Activated CD4-positive, CD25-positive, alpha-beta regulatory T cell treated with anti-CD3 and anti-CD28 coated beads, Interleukin-2, amount 50 U/mL, for 24 hours (primary cell): Measurements from ENCODE around the gene CSH1.
"Not testable (repeated sequence)": the region's sequence is repeated elsewhere in the genome, so short reads cannot be mapped to it uniquely, and the experiment has no call there.

Experiments
- ATAC-seq, 2 donors: fragments of 150-1000 bp; cut with Tn5 transposase; one replicate each; pipeline ENCODE4 v1.10.0; 2021; ENCODE audit warnings: mild to moderate bottlenecking in 1 of 2, moderate library complexity in 1 of 2

The CSH1 gene

DNA sequence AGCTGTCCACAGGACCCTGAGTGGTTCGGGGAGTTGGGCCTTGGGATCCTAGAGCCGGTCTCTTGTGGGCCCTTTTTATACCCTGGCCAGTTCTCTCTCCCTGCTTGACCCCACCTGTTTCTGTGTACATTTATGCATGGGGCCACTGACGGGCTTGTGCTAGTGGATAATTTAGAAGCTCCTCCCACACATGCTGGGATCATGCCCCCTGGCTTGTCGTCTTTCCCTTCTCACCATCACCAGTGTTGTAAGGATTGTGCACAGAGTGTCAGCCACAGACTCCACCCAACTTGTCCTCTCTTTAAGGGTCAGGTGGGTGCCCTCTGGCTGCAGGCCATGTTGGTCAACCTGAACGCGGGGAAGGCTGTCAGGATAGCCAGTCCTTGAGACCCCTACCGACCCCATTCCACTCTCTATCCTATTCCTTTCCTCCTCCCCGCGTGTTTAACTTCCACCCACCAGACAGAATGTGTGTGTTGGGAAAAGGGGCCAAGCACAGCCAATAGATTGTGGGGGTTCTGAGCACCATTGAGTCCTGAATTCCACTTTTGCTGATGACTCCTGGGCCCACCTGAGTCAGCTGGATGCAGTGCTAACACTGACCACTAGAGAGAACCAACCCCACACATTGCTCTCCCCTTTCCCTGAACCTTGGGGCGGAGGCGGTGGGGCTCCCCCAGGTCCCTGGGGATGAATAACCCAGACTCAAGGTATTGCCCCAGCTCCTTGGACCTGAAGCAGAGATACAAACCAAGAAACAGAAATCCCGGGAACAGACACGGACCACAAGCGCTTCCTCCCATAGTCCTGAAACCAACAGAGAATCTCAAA, at the start of gene CSH1:
CSH1 (minus strand) TSS at position 51 of the 831 bp plus-strand sequence. CDS start 63 bp downstream, outside the sequence.
- not testable (repeated sequence) for ATAC-seq

DNA sequence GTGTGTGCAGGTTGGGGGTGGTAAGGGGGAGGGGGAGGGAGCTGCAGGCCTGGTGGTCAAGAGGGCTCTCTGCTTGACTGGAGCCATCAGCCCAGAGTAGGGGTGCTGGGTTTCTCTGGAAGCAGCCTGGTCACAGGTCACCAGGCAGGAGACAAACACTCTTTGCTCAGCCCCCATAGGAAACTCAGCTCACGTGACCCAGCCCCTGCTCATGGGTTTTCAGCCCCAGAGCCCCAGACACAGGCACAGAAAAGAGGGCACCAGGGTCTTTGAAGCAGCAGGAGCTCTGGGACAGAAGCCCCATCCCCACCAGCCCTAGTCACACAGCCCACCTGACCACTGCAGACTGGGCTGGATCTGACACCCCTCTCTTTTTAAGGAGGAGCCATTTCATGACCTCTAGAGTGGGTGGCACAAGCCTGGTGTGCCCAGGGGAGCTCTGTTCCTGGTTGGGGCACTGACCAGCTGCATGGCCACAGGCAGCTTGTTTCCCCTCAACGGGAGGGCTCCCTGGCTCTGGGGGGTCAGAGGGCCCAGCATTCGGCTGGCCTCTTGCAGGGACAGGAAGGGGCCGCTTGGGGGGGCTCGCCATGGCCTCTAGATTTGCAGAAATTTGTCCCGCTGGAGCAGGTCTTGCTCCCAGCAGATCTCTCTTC, 49.5 kb upstream of the CSH1 start:
- ATAC-seq: no peak

DNA sequence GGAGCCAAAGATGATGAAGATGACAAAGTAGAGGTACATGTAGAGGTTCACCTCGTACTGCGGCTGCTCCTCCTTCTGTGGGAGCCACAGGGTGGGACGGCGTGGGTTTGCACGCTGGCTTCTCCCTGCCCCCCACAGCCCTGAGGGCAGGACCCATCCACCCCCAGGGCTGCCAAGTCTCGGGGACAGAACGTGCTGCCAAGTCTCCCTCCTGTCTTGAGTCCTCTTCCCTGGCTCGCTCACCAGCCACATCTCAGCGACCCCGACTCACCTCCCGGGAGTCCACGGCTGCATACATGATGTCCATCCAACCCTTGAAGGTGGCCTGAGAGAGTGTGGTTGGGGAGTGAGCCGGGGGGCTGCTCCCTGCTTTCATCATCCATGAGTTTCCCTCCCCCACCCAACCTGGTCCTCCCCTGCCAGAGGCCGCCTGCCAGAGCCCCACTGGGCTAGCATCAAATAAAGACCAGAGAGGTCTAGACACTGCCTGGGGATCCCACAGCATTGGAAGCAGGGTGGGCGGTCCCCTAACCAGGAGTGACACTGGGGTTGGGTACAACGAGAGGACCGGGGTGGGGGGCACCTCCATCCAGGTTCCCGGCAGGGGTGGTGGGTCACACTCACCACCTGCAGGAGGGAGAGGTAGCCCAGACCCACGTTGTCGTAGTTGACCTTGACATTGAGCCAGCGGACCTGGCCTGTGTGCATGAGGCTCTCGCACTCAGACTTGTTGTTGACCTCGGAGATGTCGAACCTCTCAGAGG, 48.5 kb upstream of the CSH1 start:
- ATAC-seq: no peak

DNA sequence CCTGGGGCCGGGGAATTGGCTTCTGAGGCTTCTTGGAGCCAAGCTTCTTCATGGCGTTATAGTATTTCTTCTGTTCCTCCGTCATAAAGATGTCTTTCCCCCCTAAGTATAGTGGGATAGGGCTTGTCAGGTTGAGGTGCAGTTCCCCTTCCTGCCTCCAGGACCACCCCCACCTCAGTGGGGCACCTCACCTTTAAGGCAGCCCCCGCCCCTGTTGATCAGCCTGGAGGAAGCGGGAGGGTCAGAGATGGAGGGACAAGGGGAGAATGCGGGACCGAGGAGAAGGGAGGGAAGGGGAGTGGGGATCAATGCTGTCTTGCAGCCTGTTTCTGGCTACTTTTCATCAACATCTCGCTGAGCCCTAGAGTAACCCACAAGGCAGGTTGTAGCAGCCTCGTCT, 47.4 kb upstream of the CSH1 start:
- ATAC-seq: no peak

DNA sequence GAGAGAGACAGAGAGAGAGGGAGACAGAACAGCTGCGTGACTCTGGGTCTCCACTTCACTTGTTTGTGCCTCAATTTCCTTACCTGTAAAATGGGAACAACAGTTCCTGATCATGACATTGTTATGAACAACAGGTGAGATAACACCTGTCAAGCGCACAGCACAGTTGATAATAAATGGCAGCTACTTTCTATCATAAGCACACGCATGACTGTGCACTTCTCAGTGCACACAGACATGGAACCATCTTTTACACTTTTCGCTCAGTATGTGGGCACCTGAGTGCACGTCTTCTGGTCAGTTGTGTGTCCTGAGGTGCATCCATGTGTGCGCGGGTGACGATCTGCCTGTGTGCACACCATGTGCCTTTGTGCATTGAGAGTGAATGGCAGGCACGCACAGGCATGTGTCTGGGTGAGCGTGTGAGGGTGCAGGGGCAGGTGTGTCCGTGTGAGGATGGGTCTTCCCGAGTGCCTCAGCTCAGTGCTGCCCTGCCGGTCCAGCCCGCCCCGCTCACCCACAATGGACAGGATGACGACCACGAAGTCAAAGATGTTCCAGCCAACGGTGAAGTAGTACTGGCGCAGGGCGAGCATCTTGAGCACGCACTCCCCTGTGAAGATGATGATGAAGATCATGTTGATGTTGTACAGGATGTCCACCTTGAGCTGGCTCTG, 46.1 kb upstream of the CSH1 start:
- ATAC-seq: no peak

DNA sequence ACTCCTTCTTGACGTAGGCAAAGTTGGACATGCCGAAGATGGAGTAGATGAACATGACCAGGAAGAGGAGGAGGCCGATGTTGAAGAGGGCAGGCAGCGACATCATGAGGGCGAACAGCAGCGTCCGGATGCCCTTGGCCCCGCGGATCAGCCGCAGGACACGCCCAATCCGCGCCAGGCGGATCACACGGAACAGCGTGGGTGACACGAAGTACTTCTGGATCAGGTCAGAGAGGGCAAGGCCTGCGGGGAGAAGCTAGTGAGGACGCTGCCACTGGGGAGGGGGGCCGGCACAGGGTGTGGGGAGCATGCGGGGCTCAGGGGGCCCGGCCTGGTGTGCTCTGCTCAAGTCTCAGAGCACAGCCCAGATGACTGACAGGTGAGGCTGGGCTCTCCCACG, 45.4 kb upstream of the CSH1 start:
- no peak for ATAC-seq

DNA sequence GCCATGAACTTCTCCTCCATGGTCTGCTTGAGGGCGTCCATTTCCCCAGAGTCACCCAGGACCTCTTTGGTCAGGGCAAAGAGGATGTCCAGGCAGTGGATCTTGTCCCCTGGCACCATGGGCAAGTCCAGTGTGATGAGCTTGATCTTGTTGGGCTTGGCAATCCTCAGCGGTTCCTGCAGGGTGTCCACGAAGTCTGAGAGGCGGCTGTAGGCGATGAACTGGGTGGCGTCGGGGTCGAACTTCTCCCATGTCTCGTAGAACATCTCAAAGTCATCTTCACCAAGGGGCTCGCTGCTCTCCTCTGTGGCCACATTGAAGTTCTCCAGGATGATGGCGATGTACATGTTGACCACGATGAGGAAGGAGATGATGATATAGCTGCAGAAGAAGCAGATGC, 44.8 kb upstream of the CSH1 start:
- ATAC-seq: no peak

DNA sequence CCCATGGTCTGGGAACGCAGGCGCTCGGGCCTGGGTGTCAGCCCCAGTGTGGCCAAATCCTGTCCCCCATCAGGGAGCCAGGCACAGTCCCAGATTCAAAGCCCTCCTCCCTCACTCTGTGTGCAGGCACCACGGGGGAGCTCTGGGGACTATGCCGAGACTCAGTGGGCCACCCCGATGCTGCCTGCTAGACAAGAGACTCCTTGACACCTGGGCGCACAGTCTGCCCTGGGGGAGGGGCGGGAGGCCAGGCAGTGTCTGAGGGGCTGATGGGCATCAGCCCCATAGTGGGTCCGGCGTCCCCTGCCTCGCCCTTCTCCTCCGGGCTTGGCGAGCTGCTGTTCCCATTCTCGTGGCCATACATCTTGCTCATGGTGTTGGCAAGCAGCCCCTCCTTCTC, 44.2 kb upstream of the CSH1 start:
- no peak for ATAC-seq

DNA sequence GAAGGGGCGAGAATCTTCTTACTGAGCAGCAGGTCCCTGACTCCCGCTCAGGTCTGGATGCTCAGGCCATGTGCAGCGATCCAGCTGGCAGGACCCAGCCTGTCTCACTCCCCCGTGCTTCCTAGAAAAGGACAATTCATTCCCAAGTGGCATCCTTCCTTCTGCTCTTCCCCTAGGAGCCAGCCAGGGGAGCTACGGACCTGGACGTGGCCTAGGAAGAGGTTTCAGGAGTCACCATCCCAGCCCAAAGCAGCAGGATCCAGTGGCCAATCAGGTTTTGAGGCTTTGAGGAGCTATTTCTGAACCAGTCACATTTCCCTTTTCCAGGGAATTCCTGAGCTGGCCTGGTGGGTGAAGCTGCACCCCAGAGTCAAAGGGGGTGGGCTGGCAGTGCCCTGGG, 43.5 kb upstream of the CSH1 start:
- ATAC-seq: no peak

DNA sequence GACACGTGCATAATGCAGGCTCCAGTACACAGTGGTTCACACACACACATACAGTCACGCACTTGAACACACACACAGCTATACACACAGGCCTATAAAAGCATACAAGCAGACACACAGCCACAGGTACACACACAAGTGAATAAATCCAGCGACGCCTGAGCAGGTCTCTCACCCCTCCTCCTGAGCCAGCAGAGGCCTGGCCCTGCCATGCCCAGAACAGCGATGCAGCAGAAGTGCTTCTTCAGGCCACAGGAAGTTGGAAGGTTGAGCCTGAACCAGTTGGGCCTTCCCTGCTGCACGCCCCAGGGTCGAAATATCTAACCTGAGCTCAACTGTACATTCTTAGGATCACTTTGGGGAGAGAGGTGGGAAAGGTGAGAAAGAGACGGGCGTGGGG, 43.0 kb upstream of the CSH1 start:
- no peak for ATAC-seq

DNA sequence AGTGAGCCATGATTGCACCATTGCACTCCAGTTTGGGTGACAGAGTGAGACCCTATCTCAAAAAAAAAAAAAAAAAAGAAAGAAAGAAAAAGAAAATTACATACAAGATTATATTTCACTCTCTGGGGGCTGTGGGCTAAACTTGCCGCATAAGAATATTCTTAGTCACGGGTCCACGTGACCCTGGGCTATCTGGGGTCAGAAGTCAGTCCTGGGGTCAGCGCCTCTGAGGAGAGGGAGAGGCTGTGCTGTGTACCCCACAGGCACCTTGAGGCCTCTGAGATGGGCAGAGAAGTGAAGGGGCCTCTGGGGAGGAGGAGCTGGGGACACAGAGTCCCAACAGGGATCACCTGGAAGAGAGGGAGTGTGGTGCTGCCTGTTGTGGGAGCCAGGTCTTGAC, 41.5 kb upstream of the CSH1 start:
- no peak for ATAC-seq

DNA sequence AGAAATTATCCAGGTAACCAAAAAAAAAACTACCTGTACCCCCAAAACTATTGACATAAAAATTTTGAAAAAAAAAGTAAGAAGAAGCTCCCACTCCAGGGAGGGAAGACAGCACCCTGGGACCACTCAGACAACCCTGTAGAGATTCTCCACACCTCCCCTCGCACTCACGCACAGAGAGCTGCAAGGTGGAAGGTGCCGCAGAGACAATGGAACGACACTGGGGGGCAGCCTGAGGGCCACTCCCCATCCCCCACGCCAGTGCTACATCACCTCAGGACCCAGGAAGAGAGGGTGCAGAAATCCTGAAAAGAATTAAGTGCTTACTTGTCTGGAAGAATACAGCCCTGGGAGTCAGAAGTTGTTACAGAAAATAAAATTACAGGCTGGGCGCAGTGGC, 40.9 kb upstream of the CSH1 start:
- no peak for ATAC-seq

DNA sequence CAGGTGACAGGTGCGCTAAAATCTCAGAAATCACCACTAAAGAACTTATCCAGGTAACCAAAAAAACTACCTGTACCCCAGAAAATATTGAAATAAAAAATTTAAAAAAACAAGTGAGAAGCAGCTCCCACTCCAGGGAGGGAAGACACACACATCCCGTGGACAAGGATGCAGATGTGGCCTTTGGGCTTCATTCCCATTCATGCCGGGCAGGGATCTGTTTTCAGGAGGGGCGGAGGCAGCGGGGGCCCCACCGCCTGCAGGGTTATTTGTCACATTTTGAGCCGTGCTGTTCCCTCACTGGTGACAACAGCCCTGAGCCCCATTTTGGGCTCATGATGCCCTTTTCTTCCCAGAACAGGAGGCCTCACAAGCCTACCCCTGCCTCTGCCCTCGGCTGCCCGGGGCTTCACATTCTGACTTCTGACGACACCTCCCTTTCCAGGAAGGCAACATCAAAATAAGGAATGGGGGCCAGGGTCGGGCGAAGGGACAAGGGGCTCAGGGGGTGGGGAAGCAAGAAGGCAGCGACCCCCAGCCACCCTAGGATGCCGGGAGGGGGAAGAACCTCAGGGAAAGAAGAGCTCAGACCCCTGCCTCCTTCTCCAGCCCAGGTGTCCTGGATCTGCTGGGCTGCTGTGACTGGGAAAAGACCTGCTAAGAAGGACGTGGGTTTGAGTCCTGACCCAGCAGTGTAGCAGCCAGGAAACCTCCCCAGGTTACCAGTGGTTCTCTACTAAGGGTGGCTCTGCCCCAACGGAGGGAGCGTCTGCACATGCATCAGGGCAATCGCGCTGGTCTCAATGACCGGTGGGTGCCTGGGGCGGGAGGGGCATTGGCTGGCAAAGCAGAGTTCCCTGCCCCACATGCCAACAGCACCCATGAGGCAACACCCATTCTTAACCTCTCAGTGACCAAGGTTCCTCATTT, 38.1 kb upstream of the CSH1 start:
- no peak for ATAC-seq

DNA sequence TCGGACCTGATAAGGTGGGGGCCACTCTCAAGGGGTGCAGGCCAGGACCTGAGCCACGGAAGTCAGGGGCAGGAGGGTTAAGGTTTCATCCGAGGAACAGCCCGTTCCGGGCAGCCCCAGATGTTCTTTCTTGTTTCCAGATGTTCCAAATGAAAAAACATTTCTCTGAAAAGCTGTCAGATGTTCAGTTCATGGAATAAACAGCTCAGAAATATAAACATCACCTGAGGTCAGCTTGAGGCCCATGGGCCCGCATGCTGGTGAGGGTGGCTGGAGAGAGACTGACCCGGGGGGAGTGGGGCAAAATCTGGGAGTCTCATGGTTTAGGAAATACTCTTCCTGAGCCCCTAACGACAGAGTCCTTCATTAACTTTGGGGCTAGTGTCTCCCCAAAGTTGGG, 37.2 kb upstream of the CSH1 start:
- ATAC-seq: no peak

DNA sequence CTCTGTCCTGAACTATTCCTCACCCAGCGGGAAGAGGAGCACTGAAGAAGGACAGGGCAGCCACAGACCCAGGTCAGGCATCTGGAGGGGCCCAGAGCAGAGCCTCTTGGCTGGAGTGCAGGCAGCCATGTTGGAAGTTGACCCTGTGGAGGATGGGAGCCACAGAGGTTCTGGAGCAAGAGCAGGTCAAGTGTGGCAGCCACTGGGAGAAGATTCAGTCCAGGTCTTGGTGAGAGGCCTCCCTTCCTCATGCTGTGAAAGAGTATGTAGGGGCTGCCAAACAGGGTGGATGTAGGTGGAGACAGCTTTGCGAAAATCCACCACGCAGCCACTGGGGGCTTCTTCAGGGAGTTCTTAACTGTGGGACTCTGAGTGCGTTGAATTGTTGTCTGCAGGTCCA, 36.3 kb upstream of the CSH1 start:
- no peak for ATAC-seq

DNA sequence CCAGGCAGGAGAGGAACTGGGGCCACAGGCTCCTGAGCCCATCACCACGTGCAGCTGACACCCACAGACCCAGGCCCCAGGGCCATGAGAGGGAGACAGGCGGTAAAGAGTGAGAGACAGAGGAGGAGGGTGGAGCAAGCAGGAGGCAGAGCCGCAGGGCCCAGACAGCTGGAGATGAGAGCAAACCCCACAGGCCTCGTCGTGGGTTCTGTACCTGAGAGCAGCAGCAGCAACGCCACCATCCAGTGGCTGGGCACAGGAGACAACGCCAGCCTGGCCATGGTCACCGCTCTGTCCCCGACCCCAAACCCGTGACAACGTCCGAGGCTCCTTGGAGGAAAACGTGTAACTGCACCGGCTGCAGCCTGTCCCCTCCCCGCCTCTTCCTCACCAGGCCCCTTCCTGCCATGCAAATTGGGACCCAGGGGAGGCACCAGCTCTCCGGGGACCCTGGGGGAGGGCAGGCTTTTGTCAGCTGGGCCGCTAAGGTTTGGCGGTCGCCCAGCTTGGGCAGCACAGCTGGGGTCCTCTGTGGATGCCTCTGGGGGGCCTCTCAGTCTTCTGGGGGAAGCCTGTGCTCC, 35.7 kb upstream of the CSH1 start, which contains the start of gene CD79B:
CD79B (minus strand) TSS at position 351 of the 581 bp plus-strand sequence; CDS start at position 281, 70 bp downstream.
- ATAC-seq: peak; percentile 77 to 78

DNA sequence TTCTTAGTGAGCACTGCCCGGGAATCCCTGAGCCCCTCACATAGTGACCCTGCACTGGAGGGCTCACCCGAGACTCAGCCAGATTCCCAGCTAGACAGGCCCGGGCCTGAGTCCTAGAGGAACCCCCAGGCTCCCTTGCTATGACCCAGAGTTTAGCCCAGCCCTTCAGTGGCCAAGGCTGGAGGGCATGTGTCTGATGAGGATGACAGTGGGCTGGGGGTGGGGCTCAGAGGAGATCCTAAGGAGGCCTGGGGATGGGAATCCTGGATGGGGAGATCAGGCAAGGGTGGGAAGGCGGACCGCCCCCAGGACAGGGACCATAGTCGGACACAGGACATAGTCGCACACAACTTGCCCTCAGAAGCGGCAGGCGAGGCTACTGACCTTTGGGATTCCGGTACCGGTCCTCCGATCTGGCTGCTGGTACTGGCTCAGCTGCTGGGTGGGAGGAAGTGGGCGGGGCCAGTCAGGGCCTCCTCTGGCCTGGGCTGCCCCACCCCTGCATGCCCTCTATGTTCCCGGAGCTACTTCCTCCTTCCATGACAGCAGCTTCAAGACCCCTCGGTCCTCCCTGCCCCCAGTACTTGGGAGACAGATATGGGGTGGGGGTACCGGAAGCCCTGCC, 34.7 kb upstream of the CSH1 start:
- peak; percentile 65 to 77 for ATAC-seq

DNA sequence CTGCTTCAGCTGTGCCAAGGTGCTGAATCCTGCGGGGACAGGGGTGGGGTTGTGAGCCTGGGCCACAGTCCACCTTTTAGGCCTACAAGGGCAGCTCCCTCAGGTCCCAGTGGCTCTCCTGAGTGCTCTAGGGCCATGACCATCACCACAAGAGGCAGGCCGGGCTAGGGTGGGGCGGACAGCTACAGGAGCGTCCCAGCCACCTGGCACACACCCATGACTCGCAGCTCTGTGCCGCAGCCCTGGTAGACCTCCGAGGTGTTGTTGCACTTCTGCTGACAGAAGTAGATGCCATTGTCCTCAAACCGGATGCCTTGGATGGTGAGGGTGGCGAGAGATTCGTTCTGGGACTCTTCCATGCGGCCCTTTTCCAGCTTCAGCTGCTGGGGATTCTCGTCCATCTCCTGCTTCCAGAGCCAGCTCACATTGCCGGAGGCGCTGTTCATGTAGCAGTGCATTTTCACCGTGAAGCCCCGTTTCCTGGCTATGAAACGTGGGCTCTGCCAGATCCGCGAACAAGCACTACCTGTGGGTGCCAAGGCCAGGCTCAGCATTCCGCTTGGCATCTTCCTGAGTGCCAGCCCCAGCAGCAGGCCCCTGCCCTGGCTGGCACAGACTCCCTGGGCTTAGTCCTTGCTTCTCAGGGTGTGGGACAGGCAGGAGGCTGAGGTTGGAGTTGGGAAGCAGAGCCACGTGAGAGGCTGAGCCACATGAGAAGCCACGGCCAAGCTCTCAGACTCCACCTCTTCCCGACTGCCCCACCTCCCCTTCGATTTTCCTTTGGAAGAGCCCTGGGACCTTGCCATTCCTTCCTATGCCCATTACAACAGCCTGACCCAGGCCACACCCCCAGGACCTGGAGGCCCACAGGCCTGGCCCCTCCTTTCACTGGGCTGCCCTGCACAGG, 33.7 kb upstream of the CSH1 start:
- no peak for ATAC-seq

DNA sequence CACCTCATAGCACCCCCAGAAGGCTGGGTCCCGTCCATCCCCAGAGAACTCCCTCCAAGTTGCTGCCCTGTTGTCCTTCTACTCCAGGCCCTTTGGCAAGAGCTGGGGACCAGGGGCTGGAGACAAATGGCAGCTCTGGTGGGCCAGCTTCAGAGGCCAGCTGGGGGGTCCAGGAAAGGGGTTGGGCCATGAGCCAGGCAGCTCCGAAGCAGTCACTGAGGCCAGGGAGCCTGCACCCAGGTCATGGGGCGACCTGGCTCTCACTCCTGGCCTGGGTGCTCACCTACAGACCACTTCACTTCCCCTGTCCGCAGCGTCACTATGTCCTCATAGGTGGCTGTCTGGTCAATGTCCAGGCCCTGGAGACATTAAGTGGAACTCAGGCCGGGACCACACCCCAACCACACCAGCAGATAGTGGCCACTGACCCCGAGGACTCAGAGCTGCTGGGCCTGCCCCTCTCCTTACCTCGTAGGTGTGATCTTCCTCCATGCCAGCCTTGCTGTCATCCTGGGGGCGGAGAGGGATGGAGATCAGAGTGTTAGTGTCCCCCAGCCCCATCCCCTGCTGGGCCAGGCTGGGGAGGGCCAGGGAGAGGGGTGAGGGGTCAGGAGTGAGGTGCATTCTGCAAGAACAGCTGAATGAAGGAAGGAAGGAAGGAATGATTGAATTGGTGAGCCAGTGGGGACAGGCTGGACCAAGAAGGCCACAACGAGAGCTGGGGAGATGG, 32.8 kb upstream of the CSH1 start:
- ATAC-seq: no peak
